MCF 10A (cell line): ENCODE results near the gene GRK3. TPM values are rescaled to one million over a fixed set of nuclear protein-coding genes. Genes with fewer than 3 reads are reported as not detected.
"Not testable (repeated sequence)": the region's sequence is repeated elsewhere in the genome, so short reads cannot be mapped to it uniquely, and the experiment has no call there.

Experiments used
- BruUV-seq: library from RNA; stranded (reverse); fragments of 400-500 nt; replicated peaks from 2 replicates; lab custom pipeline; 2021; lab: Mats Ljungman, UMichigan
- CTCF ChIA-PET: fragments of 300-600 bp; sonication (Branson Sonifier 250); formaldehyde crosslinking; extraction: SDS; loops from one replicate; lab custom pipeline; 2021; ENCODE audit warnings: antibody characterized with exemption, inconsistent platforms; lab: Yijun Ruan, JAX
- POLR2A ChIA-PET: fragments of 300-600, 350-650 bp; sonication (Branson Sonifier 250); formaldehyde crosslinking; extraction: SDS; loops from one replicate; lab custom pipeline; 2020; ENCODE audit warnings: antibody characterized with exemption, inconsistent platforms; lab: Yijun Ruan, JAX
- DNase-seq: peaks from one replicate; pipeline ENCODE4 v3.0.0-alpha.2; 2018; ENCODE audit not compliant: unreplicated experiment
- H3K27ac Mint-ChIP-seq: one replicate; pipeline ENCODE4 v1.8.0; 2022; ENCODE audit warnings: mild to moderate bottlenecking, low read depth, mixed read lengths; ENCODE audit not compliant: unreplicated experiment
- H3K27me3 Mint-ChIP-seq: one replicate; pipeline ENCODE4 v1.8.0; 2022; ENCODE audit warnings: mixed read lengths; ENCODE audit not compliant: insufficient read depth, unreplicated experiment
- H3K36me3 Mint-ChIP-seq: one replicate; pipeline ENCODE4 v1.8.0; 2022; ENCODE audit warnings: mild to moderate bottlenecking, moderate library complexity, mixed read lengths; ENCODE audit not compliant: insufficient read depth, unreplicated experiment
- H3K4me1 Mint-ChIP-seq: one replicate; pipeline ENCODE4 v1.8.0; 2022; ENCODE audit warnings: mixed read lengths; ENCODE audit not compliant: insufficient read depth, unreplicated experiment
- H3K4me3 Mint-ChIP-seq: one replicate; pipeline ENCODE4 v1.8.0; 2022; ENCODE audit warnings: mild to moderate bottlenecking, moderate library complexity, mixed read lengths; ENCODE audit not compliant: unreplicated experiment
- H3K9me3 Mint-ChIP-seq: one replicate; pipeline ENCODE4 v1.8.0; 2022; ENCODE audit warnings: mixed read lengths; ENCODE audit not compliant: unreplicated experiment
- CTCF ChIP-seq: fragments of 200-600 bp; IDR thresholded peaks from one replicate; pipeline ENCODE4 v1.8.0; 2022; ENCODE audit warnings: antibody characterized with exemption, mild to moderate bottlenecking; ENCODE audit not compliant: unreplicated experiment
- intact Hi-C: fragments of 100-400 bp; cut with micrococcal nuclease; formaldehyde crosslinking; loops from 2 replicates; pipeline ENCODE4 v1.14.1; 2022
- total RNA-seq: library from RNA; stranded (reverse); gene quantifications from 2 replicates; pipeline ENCODE4 v1.2.3, GENCODE V29; 2022

Gene GRK3
- total RNA-seq, 1 experiment from 2014 or later = 7.9 TPM

- POLR2A ChIA-PET = interaction anchor here (0.7 kb wide), 1 partner anchor 22 kb away, joined by 3 read pairs; no protein-coding TSS in a partner anchor
- H3K4me3 Mint-ChIP-seq, H3K27me3 Mint-ChIP-seq, H3K36me3 Mint-ChIP-seq, H3K9me3 Mint-ChIP-seq, H3K27ac Mint-ChIP-seq, CTCF ChIA-PET, BruUV-seq, H3K4me1 Mint-ChIP-seq, DNase-seq, intact Hi-C loops: not testable (repeated sequence)
Observed at GRCh38 chr22:25589664-25590063, 25.2 kb downstream of the GRK3 start.

GRCh38 chr22:25593323-25593722, 28.8 kb downstream of the GRK3 start:
- H3K9me3 Mint-ChIP-seq, H3K36me3 Mint-ChIP-seq, DNase-seq, CTCF ChIA-PET, H3K4me3 Mint-ChIP-seq, H3K27ac Mint-ChIP-seq, BruUV-seq, H3K4me1 Mint-ChIP-seq, H3K27me3 Mint-ChIP-seq, intact Hi-C loops: not testable (repeated sequence)
- POLR2A ChIA-PET = interaction anchor here (0.6 kb wide), 1 partner anchor 1879 kb away, joined by 3 read pairs; no protein-coding TSS in a partner anchor

- TF ChIP-seq CTCF = no peak
- Mint-ChIP-seq H3K9me3 (no peaks in the 10 kb centered on the region), H3K27ac (no peak overlapping the region), H3K4me3 (no peak overlapping the region), H3K4me1 (no peaks in the 10 kb centered on the region), H3K27me3 (no peaks in the 10 kb centered on the region), H3K36me3 (no peaks in the 10 kb centered on the region)
- ChIA-PET CTCF (no interaction called here), POLR2A (no interaction called here)
- no TSS peak for BruUV-seq
- DNase-seq = no peak
- intact Hi-C loops = loop anchor here (1.0 kb wide), 1 partner anchor 13 kb away; no protein-coding TSS in a partner anchor
Observed at GRCh38 chr22:25598609-25599008, 34.1 kb downstream of the GRK3 start.

- DNase-seq = no peak
- Mint-ChIP-seq H3K27me3 (no peaks in the 10 kb centered on the region), H3K27ac (no peak overlapping the region), H3K4me1 (no peaks in the 10 kb centered on the region), H3K36me3 (no peaks in the 10 kb centered on the region), H3K9me3 (no peaks in the 10 kb centered on the region), H3K4me3 (no peak overlapping the region)
- intact Hi-C loops = no loop called here
- no peak for TF ChIP-seq CTCF
- POLR2A ChIA-PET = no interaction called here
- CTCF ChIA-PET = no interaction called here
- no TSS peak for BruUV-seq
Observed at GRCh38 chr22:25602445-25602844, 38.0 kb downstream of the GRK3 start.

- no peak overlapping the region for H3K4me3 Mint-ChIP-seq
- no peaks in the 10 kb centered on the region for H3K9me3 Mint-ChIP-seq
- no peaks in the 10 kb centered on the region for H3K4me1 Mint-ChIP-seq
- ChIA-PET CTCF (interaction anchor here (0.6 kb wide), 1 partner anchor 32 kb away, joined by 3 read pairs; no protein-coding TSS in a partner anchor), POLR2A (interaction anchor here (0.6 to 1.1 kb wide), 2 partner anchors 11 to 26 kb away, joined by 3 read pairs; no protein-coding TSS in a partner anchor)
- H3K27me3 Mint-ChIP-seq = no peaks in the 10 kb centered on the region
- no peaks in the 10 kb centered on the region for H3K36me3 Mint-ChIP-seq
- no peak for TF ChIP-seq CTCF
- no TSS peak for BruUV-seq
- DNase-seq = peak; percentile 46
- intact Hi-C loops = no loop called here
- H3K27ac Mint-ChIP-seq = no peak overlapping the region
Observed at GRCh38 chr22:25602916-25603315, 38.4 kb downstream of the GRK3 start.

GRCh38 chr22:25605146-25605545, 40.7 kb downstream of the GRK3 start:
- H3K27ac Mint-ChIP-seq, H3K36me3 Mint-ChIP-seq, BruUV-seq, H3K27me3 Mint-ChIP-seq, intact Hi-C loops, CTCF ChIA-PET, POLR2A ChIA-PET, H3K9me3 Mint-ChIP-seq, H3K4me3 Mint-ChIP-seq, H3K4me1 Mint-ChIP-seq, DNase-seq: not testable (repeated sequence)

GRCh38 chr22:25605565-25605964, 41.1 kb downstream of the GRK3 start:
- BruUV-seq, H3K36me3 Mint-ChIP-seq, H3K9me3 Mint-ChIP-seq, intact Hi-C loops, CTCF ChIA-PET, DNase-seq, H3K4me3 Mint-ChIP-seq, POLR2A ChIA-PET, H3K27ac Mint-ChIP-seq, H3K27me3 Mint-ChIP-seq, H3K4me1 Mint-ChIP-seq: not testable (repeated sequence)
